Naive thymus-derived CD4-positive, alpha-beta T cell (primary cell): Measurements from ENCODE around the gene ATXN7L1. TPM values are rescaled to one million over a fixed set of nuclear protein-coding genes. Genes with fewer than 3 reads are reported as not detected.

ENCODE experiments used
- ATAC-seq: fragments of 150-1000 bp; cut with Tn5 transposase; 2 replicates; pipeline ENCODE4 v1.10.0; 2021; ENCODE audit warnings: mild to moderate bottlenecking, moderate library complexity
- CTCF ChIA-PET: fragments of 350-600 bp; sonication (Branson Sonifier 250); formaldehyde crosslinking; loops from one replicate; lab custom pipeline; 2021; ENCODE audit warnings: antibody characterized with exemption; lab: Charles Lee
- POLR2A ChIA-PET: fragments of 350-600 bp; sonication (Branson Sonifier 250); formaldehyde crosslinking; loops from one replicate; lab custom pipeline; 2021; ENCODE audit warnings: antibody characterized with exemption, inconsistent platforms; lab: Charles Lee
- DNase-seq, 9 donors: peaks; one replicate each; pipeline versions ENCODE4 v3.0.0 to v3.0.0-alpha.2; 2020 to 2022; ENCODE audit warnings: mixed read lengths in 1 of 9
- H3K27ac ChIP-seq: one replicate; pipeline ENCODE4 v1.7.0; 2013; ENCODE audit warnings: mild to moderate bottlenecking, low read depth, low read length, moderate library complexity
- H3K27me3 ChIP-seq, 2 donors: one replicate each; pipeline ENCODE4 v1.7.0; 2013; ENCODE audit warnings: low read length in 2 of 2, mild to moderate bottlenecking in 2 of 2, moderate library complexity in 2 of 2; ENCODE audit not compliant: control insufficient read depth in 2 of 2, insufficient read depth in 2 of 2
- H3K36me3 ChIP-seq, 3 experiments: 1 replicate in 2 of 3; 2 replicates in 1 of 3; pipeline ENCODE4 v1.7.0; 2013; ENCODE audit warnings: low read length in 3 of 3, mild to moderate bottlenecking in 3 of 3, moderate library complexity in 1 of 3; ENCODE audit not compliant: insufficient read depth in 3 of 3, control insufficient read depth in 2 of 3
- H3K4me1 ChIP-seq, 2 donors: one replicate each; pipeline ENCODE4 v1.7.0; 2013; ENCODE audit warnings: low read length in 2 of 2, mild to moderate bottlenecking in 2 of 2, moderate library complexity in 1 of 2; ENCODE audit not compliant: control insufficient read depth in 2 of 2, insufficient read depth in 2 of 2
- H3K4me3 ChIP-seq: 2 replicates; pipeline ENCODE4 v1.7.0; 2013; ENCODE audit warnings: mild to moderate bottlenecking, low read length
- H3K9me3 ChIP-seq, 3 experiments: 1 replicate in 2 of 3; 2 replicates in 1 of 3; pipeline ENCODE4 v1.7.0; 2013; ENCODE audit warnings: low read length in 3 of 3; ENCODE audit not compliant: control insufficient read depth in 2 of 3
- H3K27ac Mint-ChIP-seq, 9 donors: one replicate each; pipeline ENCODE4 v1.8.0; 2020 to 2022; ENCODE audit warnings: mixed read lengths in 9 of 9, mild to moderate bottlenecking in 8 of 9, moderate library complexity in 5 of 9, inconsistent platforms in 2 of 9
- H3K27me3 Mint-ChIP-seq, 5 donors: one replicate each; pipeline ENCODE4 v1.8.0; 2021 to 2022; ENCODE audit warnings: mixed read lengths in 5 of 5, mild to moderate bottlenecking in 1 of 5
- H3K36me3 Mint-ChIP-seq, 5 donors: one replicate each; pipeline ENCODE4 v1.8.0; 2020 to 2022; ENCODE audit warnings: mixed read lengths in 5 of 5, mild to moderate bottlenecking in 3 of 5, inconsistent platforms in 1 of 5
- H3K4me1 Mint-ChIP-seq, 7 donors: one replicate each; pipeline ENCODE4 v1.8.0; 2020 to 2022; ENCODE audit warnings: mixed read lengths in 7 of 7, mild to moderate bottlenecking in 3 of 7, inconsistent platforms in 1 of 7
- H3K4me3 Mint-ChIP-seq, 10 donors: one replicate each; pipeline ENCODE4 v1.8.0; 2020 to 2022; ENCODE audit warnings: mild to moderate bottlenecking in 10 of 10, mixed read lengths in 10 of 10, moderate library complexity in 6 of 10, inconsistent platforms in 2 of 10
- H3K9me3 Mint-ChIP-seq, 11 donors: one replicate each; pipeline ENCODE4 v1.8.0; 2020 to 2022; ENCODE audit warnings: mixed read lengths in 11 of 11, mild to moderate bottlenecking in 4 of 11, inconsistent platforms in 1 of 11, moderate library complexity in 1 of 11
- intact Hi-C, 2 donors: fragments of 100-400 bp; cut with micrococcal nuclease; formaldehyde crosslinking; loops; one replicate each; pipeline ENCODE4 v1.15.1; 2023
- polyA plus RNA-seq, 2 donors: library from polyadenylated mRNA; unstranded; fragments of 300-500 nt; fragmentation: Illumina TruSeq; gene quantifications; one replicate each; pipeline ENCODE4 v1.2.3, GENCODE V29; 2021
- total RNA-seq, 6 experiments: library from RNA in 5 of 6; stranded (reverse) in 5 of 6; gene quantifications; 1 replicate in 5 of 6; 2 replicates in 1 of 6; pipeline ENCODE4 v1.2.3 and lab custom pipeline; 2021 to 2026

The ATXN7L1 gene
- total and polyA plus RNA-seq, 7 experiments from 2014 or later = 18.5 to 52.4 (median 39.5) TPM

DNA sequence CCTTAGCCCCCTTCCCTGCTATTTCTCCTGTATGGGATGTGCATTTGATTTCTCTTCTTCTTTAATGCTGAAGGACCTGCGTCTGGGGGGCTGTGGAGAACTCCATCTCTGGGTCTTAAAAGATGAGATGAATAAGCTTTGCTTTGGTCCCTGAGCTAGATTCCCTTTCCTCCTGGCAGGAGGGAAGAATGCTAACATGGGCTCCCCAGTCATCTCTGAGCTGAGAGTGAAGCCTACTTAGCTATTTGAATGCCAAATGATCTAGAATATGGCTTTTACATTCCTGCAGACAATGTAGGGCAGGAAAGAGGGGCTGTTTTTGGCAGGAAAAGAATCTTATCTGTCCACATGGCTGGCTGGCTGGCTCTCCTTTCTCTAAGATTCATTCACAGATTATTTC is 232.5 kb downstream of the ATXN7L1 start:
- no peak overlapping the region for H3K27ac ChIP-seq
- no peak overlapping the region for H3K4me3 ChIP-seq
- no peak for ATAC-seq
- Mint-ChIP-seq H3K36me3 (peaks cover 3 to 53% (median 18%) of the 10 kb centered on the region in 5 donors), H3K4me3 (no peak overlapping the region), H3K9me3 (no peaks in the 10 kb centered on the region), H3K27me3 (no peaks in the 10 kb centered on the region), H3K27ac (no peak overlapping the region), H3K4me1 (peaks cover 0 to 6% (median under 1%) of the 10 kb centered on the region in 7 donors)
- no peaks in the 10 kb centered on the region for H3K4me1 ChIP-seq
- no peak for DNase-seq
- H3K9me3 ChIP-seq = no peaks in the 10 kb centered on the region
- H3K36me3 ChIP-seq = peaks cover 12 to 74% (median 14%) of the 10 kb centered on the region in 3 experiments
- ChIA-PET CTCF (no interaction called here), POLR2A (no interaction called here)
- intact Hi-C loops = no loop called here
- no peaks in the 10 kb centered on the region for H3K27me3 ChIP-seq

DNA sequence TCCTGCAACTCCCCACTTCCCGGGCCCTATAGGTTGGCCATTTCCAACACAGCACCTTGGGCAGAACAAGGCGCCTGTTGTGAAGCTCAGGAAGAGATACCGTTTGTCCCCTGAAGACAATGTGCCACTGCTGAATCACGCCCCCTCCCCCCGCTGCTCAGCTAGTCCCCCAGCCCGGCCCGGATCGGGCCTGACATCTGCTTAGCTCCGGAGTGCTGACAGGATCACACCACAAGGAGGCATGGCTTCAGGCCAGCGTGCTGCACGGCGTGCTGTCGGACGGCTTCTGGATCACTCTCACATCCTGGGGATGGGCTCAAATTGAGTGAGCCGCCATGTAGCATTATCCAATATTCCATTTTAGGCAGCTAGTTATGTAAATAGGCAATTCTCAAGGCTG is 233.0 kb downstream of the ATXN7L1 start:
- H3K27ac ChIP-seq = no peak overlapping the region
- H3K9me3 ChIP-seq = no peaks in the 10 kb centered on the region
- Mint-ChIP-seq H3K4me3 (no peak overlapping the region), H3K27ac (no peak overlapping the region), H3K9me3 (no peaks in the 10 kb centered on the region), H3K36me3 (peaks cover 3 to 53% (median 18%) of the 10 kb centered on the region in 5 donors), H3K4me1 (peaks cover 0 to 6% (median 0%) of the 10 kb centered on the region in 7 donors), H3K27me3 (no peaks in the 10 kb centered on the region)
- ChIA-PET POLR2A (no interaction called here), CTCF (no interaction called here)
- no peaks in the 10 kb centered on the region for H3K4me1 ChIP-seq
- no peak for ATAC-seq
- H3K4me3 ChIP-seq = no peak overlapping the region
- no peaks in the 10 kb centered on the region for H3K27me3 ChIP-seq
- no peak for DNase-seq
- intact Hi-C loops = no loop called here
- H3K36me3 ChIP-seq = peaks cover 14 to 74% (median 14%) of the 10 kb centered on the region in 3 experiments

DNA sequence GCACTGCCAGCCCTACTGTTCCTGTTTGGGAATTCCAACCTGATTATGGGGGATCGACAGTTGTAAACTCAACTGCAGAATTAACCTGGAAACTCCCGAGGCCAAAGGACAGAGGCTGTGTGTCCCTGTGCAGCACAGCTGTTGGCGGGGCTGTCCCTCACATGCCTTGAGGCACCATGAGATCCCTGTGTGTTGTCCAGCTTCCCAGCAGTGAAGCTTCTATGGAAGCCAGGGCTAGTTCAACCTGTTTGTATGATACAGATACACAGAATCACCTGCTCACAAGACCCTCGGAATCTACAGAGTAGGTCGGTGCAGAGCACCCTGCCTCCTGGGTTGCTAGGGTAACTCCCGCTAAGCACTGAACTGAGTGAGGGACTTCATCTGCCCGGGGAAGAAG is 234.1 kb downstream of the ATXN7L1 start:
- H3K36me3 Mint-ChIP-seq = peaks cover 3 to 56% (median 24%) of the 10 kb centered on the region in 5 donors
- POLR2A ChIA-PET = no interaction called here

DNA sequence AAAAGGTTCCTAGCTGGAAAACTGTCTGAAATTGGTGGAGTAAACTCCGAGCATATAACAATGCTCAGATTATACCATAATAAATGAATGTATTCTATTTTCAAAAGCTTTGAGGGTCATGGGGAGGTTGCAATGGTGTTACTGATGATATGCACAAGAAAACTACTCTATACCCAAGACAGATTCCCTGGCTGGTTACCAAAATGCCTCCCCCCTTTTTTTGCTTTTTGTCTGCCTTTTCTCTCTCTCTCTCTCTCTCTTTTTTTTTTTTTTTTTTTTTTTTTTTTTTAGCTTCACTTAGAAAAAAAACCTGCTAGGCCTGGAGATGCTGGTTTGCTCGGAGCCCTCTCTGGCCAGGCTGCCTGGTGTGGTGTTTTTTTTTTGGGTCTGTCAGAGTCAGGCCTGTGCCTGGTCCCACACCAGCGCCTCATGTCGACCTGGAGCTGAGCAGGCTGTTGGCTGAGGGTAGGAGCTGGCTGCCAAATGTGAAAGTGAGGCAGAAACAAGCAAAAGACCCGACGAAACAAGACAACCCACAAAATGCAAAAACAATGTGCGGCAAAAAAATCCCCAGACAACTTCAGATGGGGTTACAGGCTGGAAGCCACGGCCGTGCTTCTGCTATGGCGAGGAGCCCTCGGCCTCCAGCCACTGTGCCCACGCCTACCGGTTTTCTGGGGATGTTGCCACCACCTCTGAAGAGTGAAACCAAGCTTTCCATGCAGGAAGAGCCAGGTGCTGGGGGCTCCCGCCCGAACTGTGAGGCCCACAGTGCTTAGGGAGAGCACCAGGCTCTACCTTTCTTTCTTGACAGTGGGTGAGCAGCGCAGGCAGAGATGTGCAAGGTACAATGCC is 235.2 kb downstream of the ATXN7L1 start:
- Mint-ChIP-seq H3K27ac (no peak overlapping the region), H3K4me3 (no peak overlapping the region), H3K4me1 (peaks cover 0 to 2% (median 0%) of the 10 kb centered on the region in 7 donors), H3K36me3 (peaks cover 3 to 64% (median 29%) of the 10 kb centered on the region in 5 donors), H3K9me3 (no peaks in the 10 kb centered on the region), H3K27me3 (no peaks in the 10 kb centered on the region)
- ChIA-PET POLR2A (no interaction called here), CTCF (no interaction called here)
- no peak overlapping the region for H3K4me3 ChIP-seq
- no peak for ATAC-seq
- H3K4me1 ChIP-seq = no peaks in the 10 kb centered on the region
- no peak overlapping the region for H3K27ac ChIP-seq
- no peaks in the 10 kb centered on the region for H3K9me3 ChIP-seq
- H3K27me3 ChIP-seq = no peaks in the 10 kb centered on the region
- intact Hi-C loops = no loop called here
- H3K36me3 ChIP-seq = peaks cover 14 to 87% (median 17%) of the 10 kb centered on the region in 3 experiments
- DNase-seq = no peak

More for the DNA sequence above, 234.1 kb downstream of the ATXN7L1 start:
- Mint-ChIP-seq H3K27ac (no peak overlapping the region), H3K9me3 (no peaks in the 10 kb centered on the region), H3K27me3 (no peaks in the 10 kb centered on the region), H3K4me1 (peaks cover 0 to 2% (median 0%) of the 10 kb centered on the region in 7 donors), H3K4me3 (no peak overlapping the region)
- ATAC-seq (no peak), DNase-seq (no peak)
- no peaks in the 10 kb centered on the region for H3K9me3 ChIP-seq
- no peaks in the 10 kb centered on the region for H3K4me1 ChIP-seq
- H3K36me3 ChIP-seq = peaks cover 14 to 76% (median 17%) of the 10 kb centered on the region in 3 experiments
- no peak overlapping the region for H3K4me3 ChIP-seq
- CTCF ChIA-PET = no interaction called here
- no peak overlapping the region for H3K27ac ChIP-seq
- intact Hi-C loops = no loop called here
- no peaks in the 10 kb centered on the region for H3K27me3 ChIP-seq

GRCh38 chr7:105639667-105640493 is 236.5 kb downstream of the ATXN7L1 start:
- Mint-ChIP-seq H3K4me1 (peaks cover 0 to 2% (median 0%) of the 10 kb centered on the region in 7 donors), H3K9me3 (no peaks in the 10 kb centered on the region), H3K27me3 (no peaks in the 10 kb centered on the region), H3K4me3 (no peak overlapping the region), H3K36me3 (peaks cover 3 to 70% (median 29%) of the 10 kb centered on the region in 5 donors), H3K27ac (peak overlapping the region in 2 of 9 donors; percentile 32 to 59)
- intact Hi-C loops = no loop called here
- no peak overlapping the region for H3K4me3 ChIP-seq
- no peak overlapping the region for H3K27ac ChIP-seq
- H3K27me3 ChIP-seq = no peaks in the 10 kb centered on the region
- no peaks in the 10 kb centered on the region for H3K9me3 ChIP-seq
- CTCF ChIA-PET = no interaction called here
- no peak for ATAC-seq
- no peak for DNase-seq
- H3K36me3 ChIP-seq = peaks cover 14 to 97% (median 17%) of the 10 kb centered on the region in 3 experiments
- no peaks in the 10 kb centered on the region for H3K4me1 ChIP-seq
- POLR2A ChIA-PET = interaction anchor here (0.5 to 0.6 kb wide), 2 partner anchors 518 to 535 kb away, joined by 3 to 4 read pairs; no protein-coding TSS in a partner anchor

GRCh38 chr7:105638902-105639495 is 237.4 kb downstream of the ATXN7L1 start:
- H3K27me3 ChIP-seq = no peaks in the 10 kb centered on the region
- no peaks in the 10 kb centered on the region for H3K4me1 Mint-ChIP-seq
- H3K36me3 Mint-ChIP-seq = peaks cover 3 to 74% (median 36%) of the 10 kb centered on the region in 5 donors
- ChIA-PET POLR2A (no interaction called here), CTCF (no interaction called here)
- DNase-seq (no peak), ATAC-seq (no peak)
- H3K4me3 ChIP-seq = no peak overlapping the region
- H3K9me3 Mint-ChIP-seq = no peaks in the 10 kb centered on the region
- intact Hi-C loops = no loop called here
- no peaks in the 10 kb centered on the region for H3K27me3 Mint-ChIP-seq
- H3K4me1 ChIP-seq = no peaks in the 10 kb centered on the region
- H3K36me3 ChIP-seq = peaks cover 14 to 96% (median 17%) of the 10 kb centered on the region in 3 experiments
- H3K27ac Mint-ChIP-seq = no peak overlapping the region
- H3K4me3 Mint-ChIP-seq = no peak overlapping the region
- H3K27ac ChIP-seq = no peak overlapping the region
- no peaks in the 10 kb centered on the region for H3K9me3 ChIP-seq
